Activated naive CD4-positive, alpha-beta T cell treated with anti-CD3 and anti-CD28 coated beads for 36 hours (primary cell): Measurements from ENCODE around the gene LMNA. TPM values are rescaled to one million over a fixed set of nuclear protein-coding genes. Genes with fewer than 3 reads are reported as not detected.
"Not testable (repeated sequence)": the region's sequence is repeated elsewhere in the genome, so short reads cannot be mapped to it uniquely, and the experiment has no call there.

Experiments
- CTCF ChIA-PET: fragments of 350-600 bp; sonication (Branson Sonifier 250); formaldehyde crosslinking; loops from one replicate; lab custom pipeline; 2021; ENCODE audit warnings: antibody characterized with exemption; lab: Charles Lee
- DNase-seq: peaks from one replicate; pipeline ENCODE4 v3.0.0-alpha.2; 2020
- H3K27ac Mint-ChIP-seq: one replicate; pipeline ENCODE4 v1.8.0; 2021; ENCODE audit warnings: mild to moderate bottlenecking, mixed read lengths
- H3K27me3 Mint-ChIP-seq: one replicate; pipeline ENCODE4 v1.8.0; 2021; ENCODE audit warnings: low read depth, mixed read lengths
- H3K36me3 Mint-ChIP-seq: one replicate; pipeline ENCODE4 v1.8.0; 2021; ENCODE audit warnings: low read depth, mixed read lengths
- H3K4me1 Mint-ChIP-seq: one replicate; pipeline ENCODE4 v1.8.0; 2021; ENCODE audit warnings: low read depth, mixed read lengths
- H3K4me3 Mint-ChIP-seq: one replicate; pipeline ENCODE4 v1.8.0; 2021; ENCODE audit warnings: mild to moderate bottlenecking, moderate library complexity, mixed read lengths
- H3K9me3 Mint-ChIP-seq: one replicate; pipeline ENCODE4 v1.8.0; 2021; ENCODE audit warnings: mixed read lengths
- intact Hi-C: fragments of 100-400 bp; cut with micrococcal nuclease; formaldehyde crosslinking; loops from one replicate; pipeline ENCODE4 v1.15.1; 2023
- total RNA-seq, 2 experiments: library from RNA; stranded (reverse); gene quantifications; one replicate each; pipeline ENCODE4 v1.2.3, GENCODE V29; 2021

Gene LMNA
- total RNA-seq, 2 experiments from 2014 or later = 62.1 to 62.6 TPM

GRCh38 chr1:156163712-156164111 lies 49.2 kb downstream of the LMNA start:
- H3K4me1 Mint-ChIP-seq = peaks cover 57% of the 10 kb centered on the region
- H3K9me3 Mint-ChIP-seq = peaks cover 2% of the 10 kb centered on the region
- DNase-seq = no peak
- CTCF ChIA-PET = interaction anchor here (0.7 to 2.4 kb wide), 8 partner anchors 10 to 1425 kb away, joined by 3 to 14 read pairs (median 4); no protein-coding TSS in a partner anchor
- intact Hi-C loops = no loop called here
- H3K27ac Mint-ChIP-seq = no peak overlapping the region
- H3K27me3 Mint-ChIP-seq = no peaks in the 10 kb centered on the region
- peaks cover 17% of the 10 kb centered on the region for H3K36me3 Mint-ChIP-seq
- no peak overlapping the region for H3K4me3 Mint-ChIP-seq

GRCh38 chr1:156164125-156164831 lies 49.8 kb downstream of the LMNA start:
- H3K4me1 Mint-ChIP-seq = peaks cover 52% of the 10 kb centered on the region
- no peak overlapping the region for H3K4me3 Mint-ChIP-seq
- H3K27ac Mint-ChIP-seq = peak overlapping the region; percentile 38
- peaks cover 2% of the 10 kb centered on the region for H3K9me3 Mint-ChIP-seq
- intact Hi-C loops = no loop called here
- DNase-seq = no peak
- peaks cover 17% of the 10 kb centered on the region for H3K36me3 Mint-ChIP-seq
- H3K27me3 Mint-ChIP-seq = no peaks in the 10 kb centered on the region
- CTCF ChIA-PET = interaction anchor here (0.7 to 2.4 kb wide), 9 partner anchors 10 to 1425 kb away, joined by 3 to 14 read pairs (median 3); no protein-coding TSS in a partner anchor

- CTCF ChIA-PET = interaction anchor here (0.6 to 2.4 kb wide), 3 partner anchors 9 to 60 kb away, joined by 4 to 14 read pairs (median 7); no protein-coding TSS in a partner anchor
- Mint-ChIP-seq H3K4me3 (no peak overlapping the region), H3K9me3 (peaks cover 2% of the 10 kb centered on the region), H3K4me1 (peaks cover 43% of the 10 kb centered on the region), H3K27ac (peak overlapping the region; percentile 41), H3K36me3 (peaks cover 17% of the 10 kb centered on the region), H3K27me3 (no peaks in the 10 kb centered on the region)
- peak; percentile 68 for DNase-seq
- intact Hi-C loops = no loop called here
Observed at GRCh38 chr1:156165083-156165482, 50.6 kb downstream of the LMNA start.

- no peaks in the 10 kb centered on the region for H3K27me3 Mint-ChIP-seq
- CTCF ChIA-PET = no interaction called here
- no peak for DNase-seq
- no peak overlapping the region for H3K27ac Mint-ChIP-seq
- H3K36me3 Mint-ChIP-seq = peaks cover 17% of the 10 kb centered on the region
- H3K4me3 Mint-ChIP-seq = no peak overlapping the region
- H3K9me3 Mint-ChIP-seq = peaks cover 2% of the 10 kb centered on the region
- intact Hi-C loops = no loop called here
- H3K4me1 Mint-ChIP-seq = peaks cover 25% of the 10 kb centered on the region
Observed at GRCh38 chr1:156167536-156167935, 53.0 kb downstream of the LMNA start.

- no peak for DNase-seq
- Mint-ChIP-seq H3K9me3 (no peaks in the 10 kb centered on the region), H3K27me3 (no peaks in the 10 kb centered on the region), H3K4me1 (peaks cover 13% of the 10 kb centered on the region), H3K36me3 (peaks cover 5% of the 10 kb centered on the region), H3K4me3 (no peak overlapping the region), H3K27ac (no peak overlapping the region)
- CTCF ChIA-PET = interaction anchor here (0.6 to 2.9 kb wide), 3 partner anchors 8 to 52 kb away, joined by 3 to 14 read pairs (median 3); no protein-coding TSS in a partner anchor
- intact Hi-C loops = no loop called here
Observed at GRCh38 chr1:156172696-156173470, 58.4 kb downstream of the LMNA start.

GRCh38 chr1:156176610-156177210 lies 62.2 kb downstream of the LMNA start:
- no peaks in the 10 kb centered on the region for H3K27me3 Mint-ChIP-seq
- CTCF ChIA-PET = interaction anchor here (0.6 to 1.2 kb wide), 3 partner anchors 13 to 270 kb away, joined by 3 to 4 read pairs (median 3); partner anchors contain the start of gene PMF1
- H3K9me3 Mint-ChIP-seq = no peaks in the 10 kb centered on the region
- no peak overlapping the region for H3K27ac Mint-ChIP-seq
- peaks cover 5% of the 10 kb centered on the region for H3K36me3 Mint-ChIP-seq
- no peak overlapping the region for H3K4me3 Mint-ChIP-seq
- H3K4me1 Mint-ChIP-seq = peaks cover 23% of the 10 kb centered on the region
- no peak for DNase-seq
- intact Hi-C loops = no loop called here

- Mint-ChIP-seq H3K4me3 (no peak overlapping the region), H3K9me3 (no peaks in the 10 kb centered on the region), H3K4me1 (peaks cover 16% of the 10 kb centered on the region), H3K27me3 (no peaks in the 10 kb centered on the region), H3K27ac (peak overlapping the region; percentile 33), H3K36me3 (peaks cover 5% of the 10 kb centered on the region)
- no peak for DNase-seq
- CTCF ChIA-PET = interaction anchor here (0.6 kb wide), 1 partner anchor 13 kb away, joined by 4 read pairs; no protein-coding TSS in a partner anchor
- intact Hi-C loops = no loop called here
Observed at GRCh38 chr1:156177919-156178654, 63.6 kb downstream of the LMNA start.

GRCh38 chr1:156180471-156180870 lies 66.0 kb downstream of the LMNA start:
- H3K9me3 Mint-ChIP-seq = no peaks in the 10 kb centered on the region
- CTCF ChIA-PET = interaction anchor here (0.6 to 1.2 kb wide), 2 partner anchors 26 to 83 kb away, joined by 3 read pairs; no protein-coding TSS in a partner anchor
- no peaks in the 10 kb centered on the region for H3K27me3 Mint-ChIP-seq
- no peak overlapping the region for H3K4me3 Mint-ChIP-seq
- H3K36me3 Mint-ChIP-seq = peaks cover 2% of the 10 kb centered on the region
- peaks cover 10% of the 10 kb centered on the region for H3K4me1 Mint-ChIP-seq
- intact Hi-C loops = no loop called here
- no peak overlapping the region for H3K27ac Mint-ChIP-seq
- no peak for DNase-seq

- DNase-seq, CTCF ChIA-PET, H3K4me3 Mint-ChIP-seq, intact Hi-C loops, H3K27me3 Mint-ChIP-seq, H3K9me3 Mint-ChIP-seq, H3K27ac Mint-ChIP-seq, H3K36me3 Mint-ChIP-seq: not testable (repeated sequence)
- peaks cover 10% of the 10 kb centered on the region for H3K4me1 Mint-ChIP-seq
Observed at GRCh38 chr1:156181391-156181924, 66.9 kb downstream of the LMNA start.

GRCh38 chr1:156182010-156182779 lies 67.7 kb downstream of the LMNA start:
- CTCF ChIA-PET, H3K4me3 Mint-ChIP-seq, intact Hi-C loops, DNase-seq, H3K27ac Mint-ChIP-seq, H3K36me3 Mint-ChIP-seq, H3K27me3 Mint-ChIP-seq, H3K9me3 Mint-ChIP-seq: not testable (repeated sequence)
- peaks cover 10% of the 10 kb centered on the region for H3K4me1 Mint-ChIP-seq
